ENCODE data around the gene ENO3.
A peak's percentile ranks its signal among the peaks of the same experiment; 100 is the strongest.

ENO3 gene

DNA sequence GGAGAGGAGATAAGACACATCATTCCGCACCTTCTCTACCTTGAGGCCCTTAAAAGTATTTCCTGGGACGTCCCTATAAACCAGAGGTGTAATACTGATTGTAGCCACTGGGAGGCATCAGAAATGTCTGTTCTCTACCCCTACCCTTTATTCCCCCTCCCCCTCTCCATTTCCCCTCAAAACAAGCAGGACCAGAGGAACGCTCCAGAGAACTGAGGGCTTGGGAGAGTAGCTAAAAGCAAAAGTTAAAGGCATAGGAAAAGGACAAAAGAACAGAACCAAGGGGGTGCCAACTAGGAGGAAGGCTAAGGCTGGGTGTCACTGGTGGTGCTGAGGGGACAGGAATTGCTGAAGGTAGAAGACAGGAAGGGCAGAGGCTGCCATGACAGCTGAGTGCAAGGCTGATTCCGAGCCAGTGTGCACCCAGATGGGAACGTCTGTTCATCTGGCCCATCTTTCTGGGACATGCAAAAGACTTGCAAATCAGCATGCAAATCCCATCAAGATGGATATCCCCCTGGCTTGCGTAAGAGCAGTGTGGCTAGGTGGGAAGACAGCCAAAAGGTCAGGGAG, 29.8 kb downstream of the ENO3 start:
- peak; percentile 71 for TF ChIP-seq CTCF (conservative IDR thresholded peaks at IDR 0.05; ENCODE audit: low read depth, low read length)
- no peak for DNase-seq (ENCODE audit: low read depth)

DNA sequence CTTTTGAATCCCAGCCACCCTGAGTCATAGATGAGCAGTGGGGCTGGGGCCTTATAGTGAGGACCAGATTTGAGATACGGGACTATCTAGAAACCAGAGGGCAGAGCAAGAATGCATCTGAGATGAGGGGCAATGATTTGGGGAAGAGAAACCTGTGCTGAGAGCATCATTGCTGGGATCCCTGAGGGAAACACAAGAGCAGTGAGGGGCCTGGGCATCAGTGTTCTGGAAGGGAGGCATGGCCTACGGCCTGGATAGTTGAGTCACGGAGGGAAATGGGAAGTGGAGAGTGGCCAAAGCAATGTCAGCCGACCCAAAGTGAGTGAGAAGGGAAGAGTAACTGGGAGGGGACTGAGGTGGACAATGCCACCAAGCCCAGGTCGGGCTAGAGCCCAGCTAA, 31.4 kb downstream of the ENO3 start:
- TF ChIP-seq CTCF (conservative IDR thresholded peaks at IDR 0.05; ENCODE audit: low read depth, low read length) = no peak
- H3K4me3 ChIP-seq (ENCODE audit: low read length) = no peak overlapping the region
- no peak for DNase-seq (ENCODE audit: low read depth)

More for the DNA sequence above, 29.8 kb downstream of the ENO3 start:
- H3K4me3 ChIP-seq (ENCODE audit: low read length) = no peak overlapping the region

DNA sequence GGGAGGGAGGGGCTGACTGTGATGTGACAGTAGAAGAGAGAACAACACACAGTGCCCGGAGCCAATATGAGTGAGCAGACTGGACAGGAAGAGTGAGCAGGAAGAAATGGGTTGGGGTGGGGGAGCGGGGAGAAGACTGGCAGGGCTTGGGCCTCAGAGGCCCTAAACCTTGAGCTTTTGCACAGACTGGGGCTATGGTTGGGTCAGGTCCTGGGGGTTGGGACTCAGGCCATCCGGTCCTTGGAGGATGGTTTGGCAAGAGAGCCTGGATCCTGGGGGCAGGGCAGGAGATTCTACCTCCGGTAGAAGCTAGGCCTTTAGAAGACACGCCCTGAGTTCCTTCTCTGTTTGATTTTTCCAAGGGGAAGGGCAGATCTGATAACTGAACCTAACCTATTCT, 35.5 kb downstream of the ENO3 start:
- no peak for DNase-seq (ENCODE audit: low read depth)
- no peak for TF ChIP-seq CTCF (conservative IDR thresholded peaks at IDR 0.05; ENCODE audit: low read depth, low read length)

DNA sequence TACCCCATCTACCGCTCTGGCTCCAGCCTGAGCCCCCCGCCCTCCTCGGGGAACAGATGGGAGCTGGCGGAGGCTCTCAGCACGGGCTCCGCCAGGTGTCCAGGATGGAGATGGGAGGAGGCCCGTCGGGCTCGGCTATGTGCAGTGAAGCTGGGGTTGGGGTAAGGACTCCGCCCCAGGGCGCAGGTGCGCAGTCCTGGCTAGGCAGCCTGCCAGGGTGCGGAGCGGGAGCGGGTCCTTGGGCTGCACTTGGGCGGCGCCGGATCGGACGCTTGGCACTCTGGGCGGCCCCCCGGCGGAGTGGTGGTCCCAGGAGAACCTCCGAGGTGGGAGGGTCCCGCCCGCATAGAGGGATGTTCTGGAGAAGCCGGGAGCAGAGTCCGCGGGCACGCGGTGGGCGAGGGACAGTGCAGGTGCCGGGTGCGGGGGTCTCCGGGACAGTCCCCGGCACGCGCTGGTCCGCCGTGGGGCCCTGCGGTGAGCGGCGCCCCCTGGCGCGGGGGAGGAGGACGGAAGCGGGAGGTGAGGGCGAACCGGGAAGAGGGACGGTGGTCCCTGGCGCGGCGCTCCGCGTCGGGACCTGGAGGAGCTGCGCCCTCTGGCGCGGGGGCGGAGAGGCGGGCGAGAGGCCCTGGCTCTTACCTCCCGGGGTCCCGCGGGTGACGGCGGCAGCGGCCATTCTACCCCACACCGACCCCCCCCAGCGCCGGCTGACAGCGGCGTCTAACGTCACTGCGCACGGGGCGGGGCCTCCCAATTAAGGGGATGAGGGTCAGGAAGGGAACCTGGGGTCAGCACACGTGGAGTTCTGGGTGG, 36.2 kb downstream of the ENO3 start, which contains the start of gene CAMTA2:
CAMTA2 (minus strand) TSS at position 725 of the 816 bp plus-strand sequence. CDS start 1,453 bp downstream, outside the sequence.
- peak within 1 kb of the TSS; percentile 77 for H3K4me3 ChIP-seq (ENCODE audit: low read length)
- DNase-seq (ENCODE audit: low read depth) = no peak
- peak; percentile 64 for TF ChIP-seq CTCF (conservative IDR thresholded peaks at IDR 0.05; ENCODE audit: low read depth, low read length)

More for the DNA sequence above, 35.5 kb downstream of the ENO3 start:
- peak overlapping the region; percentile 77 for H3K4me3 ChIP-seq (ENCODE audit: low read length)

GRCh38 chr17:4987767-4988567, 37.0 kb downstream of the ENO3 start:
- TF ChIP-seq CTCF (conservative IDR thresholded peaks at IDR 0.05; ENCODE audit: low read depth, low read length) = no peak
- H3K4me3 ChIP-seq (ENCODE audit: low read length) = peak overlapping the region; percentile 77
- no peak for DNase-seq (ENCODE audit: low read depth)

DNA sequence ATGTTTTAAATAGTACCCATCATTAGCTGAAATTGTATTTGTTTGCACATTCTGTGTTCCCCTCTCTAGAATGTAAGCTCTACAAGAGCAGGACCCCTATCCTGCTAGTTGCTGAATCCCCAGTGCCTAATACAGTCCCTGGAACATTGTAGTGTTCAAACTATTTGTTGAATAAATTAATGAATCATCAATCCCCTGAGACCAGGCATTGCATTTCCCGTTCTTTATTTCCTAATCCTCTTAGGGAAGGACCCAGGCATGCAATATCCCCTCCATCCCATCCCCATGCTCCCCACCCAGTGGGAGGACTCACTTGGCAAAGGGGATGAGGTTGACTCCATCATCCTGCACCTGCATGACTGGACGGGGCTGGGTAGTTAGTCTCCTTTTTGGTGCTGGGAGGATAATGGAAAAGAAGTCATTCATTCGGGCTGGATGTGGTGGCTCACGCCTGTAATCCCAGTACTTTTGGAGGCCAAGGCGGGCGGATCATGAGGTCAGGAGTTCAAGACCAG, 43.2 kb downstream of the ENO3 start:
- H3K4me3 ChIP-seq (ENCODE audit: low read length) = no peak overlapping the region
- no peak for DNase-seq (ENCODE audit: low read depth)
- no peak for TF ChIP-seq CTCF (conservative IDR thresholded peaks at IDR 0.05; ENCODE audit: low read depth, low read length)

All from retinal pigment epithelial cell (primary cell).